Lung (tissue), 12 donors: ENCODE results near the gene MACROD1. TPM values are rescaled to one million over a fixed set of nuclear protein-coding genes. Genes with fewer than 3 reads are reported as not detected.

Experiments
- ATAC-seq: fragments of 200-7000 bp; cut with Tn5 transposase; one replicate; pipeline ENCODE4 v1.9.1; 2020; ENCODE audit warnings: moderate number of reproducible peaks; ENCODE audit not compliant: insufficient read depth, low FRiP score
- DNase-seq, 3 donors: peaks; one replicate each; pipeline ENCODE4 v3.0.0-alpha.2; 2013 to 2017
- H3K27ac ChIP-seq, 2 donors: one replicate each; pipeline ENCODE4 v1.5.1; 2013; ENCODE audit warnings: mild to moderate bottlenecking in 2 of 2, moderate library complexity in 2 of 2, control low read depth in 1 of 2, inconsistent platforms in 1 of 2, low read depth in 1 of 2, low read length in 1 of 2
- H3K27me3 ChIP-seq, 3 donors: one replicate each; pipeline ENCODE4 v1.5.1; 2013; ENCODE audit warnings: low read length in 2 of 3; ENCODE audit not compliant: control insufficient read depth in 3 of 3, insufficient read depth in 3 of 3
- H3K36me3 ChIP-seq, 4 donors: one replicate each; pipeline ENCODE4 v1.5.1; 2013; ENCODE audit warnings: low read length in 4 of 4, mild to moderate bottlenecking in 1 of 4, moderate library complexity in 1 of 4; ENCODE audit not compliant: control insufficient read depth in 4 of 4, insufficient read depth in 4 of 4
- H3K4me1 ChIP-seq, 5 donors: one replicate each; pipeline ENCODE4 v1.5.1; 2013; ENCODE audit warnings: low read length in 5 of 5, mild to moderate bottlenecking in 2 of 5, moderate library complexity in 1 of 5; ENCODE audit not compliant: control insufficient read depth in 5 of 5, insufficient read depth in 5 of 5
- H3K4me3 ChIP-seq: one replicate; pipeline ENCODE4 v1.5.1; 2013; ENCODE audit warnings: mild to moderate bottlenecking, control low read depth, moderate library complexity
- H3K9ac ChIP-seq, 2 donors: one replicate each; pipeline ENCODE4 v1.5.1; 2013; ENCODE audit warnings: low read length in 2 of 2, control low read depth in 1 of 2; ENCODE audit not compliant: insufficient read depth in 1 of 2
- H3K9me3 ChIP-seq, 4 donors: one replicate each; pipeline ENCODE4 v1.5.1; 2013; ENCODE audit warnings: low read length in 3 of 4, mild to moderate bottlenecking in 1 of 4, moderate library complexity in 1 of 4; ENCODE audit not compliant: control insufficient read depth in 4 of 4, insufficient read depth in 3 of 4
- WGBS, 2 donors: extraction: QIAGEN DNeasy Blood & Tissue Kit; methylation state at CpG; one replicate each; pipeline ENCODE4 v1.1.7; 2013; 5-methylcytosine and 5-hydroxymethylcytosine counted together
- polyA plus RNA-seq, 2 donors: library from polyadenylated mRNA; stranded (reverse); fragments of 200-250 nt; gene quantifications; one replicate each; pipeline ENCODE4 v1.2.1, GENCODE V29; 2013
- total RNA-seq, 2 donors: library from RNA; depleted of rRNA in 1 of 2; stranded (reverse); fragments of >200 nt in 1 of 2; gene quantifications; one replicate each; pipeline ENCODE4 v1.2.1, GENCODE V29; 2014 to 2021
- TF ChIP-seq, protein P1 (sequence below): IDR thresholded peaks from 2 replicates; pipeline ENCODE4 v1.5.1; 2012; ENCODE audit warnings: mild to moderate bottlenecking; ENCODE audit errors: control extremely low read depth, extremely low read depth
- donor health status: control.
- donor health status: control.
- donor health status: Bipolar disorder and iron deficiency.
- donor health status: healthy.
- donor health status: DM: yes; HTN: yes; CAD: no.

Gene MACROD1
- total and polyA plus RNA-seq, 4 donors = 9.9 to 70.0 (median 19.0) TPM

DNA sequence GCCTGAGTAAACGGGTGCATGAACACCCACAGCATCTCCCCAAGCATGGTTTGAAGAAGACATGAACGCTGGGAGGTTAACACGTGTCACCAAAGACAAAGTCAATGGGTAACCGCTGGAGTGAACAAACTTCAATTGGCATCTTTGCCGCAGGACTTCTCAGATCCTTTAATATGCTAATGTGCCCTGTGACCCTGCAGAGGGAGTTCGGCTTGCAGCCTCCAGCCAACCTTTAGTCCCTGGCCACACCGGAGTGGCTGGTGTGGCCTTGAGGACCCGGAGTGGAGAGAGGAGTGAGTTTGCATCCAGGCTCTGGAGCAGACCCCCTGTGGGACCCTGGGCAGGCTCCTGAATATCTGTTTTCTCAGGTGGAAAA lies 73.2 kb downstream of the MACROD1 start:
- Histone ChIP-seq H3K4me1 (peaks cover 0 to 31% (median 19%) of the 10 kb centered on the region in 5 donors), H3K36me3 (no peaks in the 10 kb centered on the region), H3K27ac (no peak overlapping the region), H3K9ac (no peak overlapping the region), H3K9me3 (no peaks in the 10 kb centered on the region), H3K4me3 (no peak overlapping the region), H3K27me3 (no peaks in the 10 kb centered on the region)
- 88 to 96% methylated on average over 8 of the region's 8 CpGs for WGBS, 2 donors
- ATAC-seq = no peak
- TF ChIP-seq, protein P1, sequence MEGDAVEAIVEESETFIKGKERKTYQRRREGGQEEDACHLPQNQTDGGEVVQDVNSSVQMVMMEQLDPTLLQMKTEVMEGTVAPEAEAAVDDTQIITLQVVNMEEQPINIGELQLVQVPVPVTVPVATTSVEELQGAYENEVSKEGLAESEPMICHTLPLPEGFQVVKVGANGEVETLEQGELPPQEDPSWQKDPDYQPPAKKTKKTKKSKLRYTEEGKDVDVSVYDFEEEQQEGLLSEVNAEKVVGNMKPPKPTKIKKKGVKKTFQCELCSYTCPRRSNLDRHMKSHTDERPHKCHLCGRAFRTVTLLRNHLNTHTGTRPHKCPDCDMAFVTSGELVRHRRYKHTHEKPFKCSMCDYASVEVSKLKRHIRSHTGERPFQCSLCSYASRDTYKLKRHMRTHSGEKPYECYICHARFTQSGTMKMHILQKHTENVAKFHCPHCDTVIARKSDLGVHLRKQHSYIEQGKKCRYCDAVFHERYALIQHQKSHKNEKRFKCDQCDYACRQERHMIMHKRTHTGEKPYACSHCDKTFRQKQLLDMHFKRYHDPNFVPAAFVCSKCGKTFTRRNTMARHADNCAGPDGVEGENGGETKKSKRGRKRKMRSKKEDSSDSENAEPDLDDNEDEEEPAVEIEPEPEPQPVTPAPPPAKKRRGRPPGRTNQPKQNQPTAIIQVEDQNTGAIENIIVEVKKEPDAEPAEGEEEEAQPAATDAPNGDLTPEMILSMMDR = no peak
- no peak for DNase-seq

DNA sequence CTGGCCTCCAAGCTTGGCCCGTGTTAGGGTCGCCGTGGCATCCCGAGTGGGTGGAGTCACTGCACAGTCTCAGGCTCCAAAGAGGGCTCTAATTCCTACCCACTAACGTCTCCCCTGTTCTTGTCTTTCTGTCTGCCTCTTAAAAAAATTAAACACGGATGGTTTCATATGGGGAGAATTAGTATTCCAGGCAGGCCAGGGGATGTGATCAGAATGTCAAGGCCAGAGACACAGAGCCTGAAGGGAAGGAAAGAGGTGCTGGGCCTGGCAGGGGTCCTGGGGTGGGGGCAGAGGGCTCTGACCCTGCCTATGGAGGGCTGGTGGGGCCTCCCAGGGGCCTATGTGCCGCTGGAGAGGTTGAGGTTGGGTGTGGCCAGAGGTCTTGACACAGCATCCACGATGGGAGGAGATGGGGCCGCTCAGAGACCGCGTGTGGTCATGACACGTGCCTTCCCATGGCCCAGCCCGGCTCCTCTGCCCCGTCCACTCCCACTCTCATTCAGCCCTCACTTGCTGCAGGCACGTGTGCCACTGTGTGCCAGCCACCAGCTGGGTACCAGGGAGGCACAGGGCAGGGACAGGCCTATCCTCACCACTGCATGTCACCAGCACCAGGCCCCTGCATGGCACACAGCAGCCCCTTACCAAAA lies 73.7 kb downstream of the MACROD1 start:
- Histone ChIP-seq H3K4me3 (no peak overlapping the region), H3K36me3 (no peaks in the 10 kb centered on the region), H3K9ac (no peak overlapping the region), H3K27ac (no peak overlapping the region), H3K27me3 (no peaks in the 10 kb centered on the region), H3K4me1 (peaks cover 0 to 31% (median 19%) of the 10 kb centered on the region in 5 donors), H3K9me3 (no peaks in the 10 kb centered on the region)
- DNase-seq (no peak), ATAC-seq (no peak)
- WGBS, 2 donors = 73 to 85% methylated on average over 15 of the region's 15 CpGs
- TF ChIP-seq, protein P1 = no peak

GRCh38 chr11:64090806-64091516 lies 75.0 kb downstream of the MACROD1 start:
- H3K4me1 ChIP-seq = peaks cover 0 to 32% (median 17%) of the 10 kb centered on the region in 5 donors
- H3K9me3 ChIP-seq = no peaks in the 10 kb centered on the region
- no peak for ATAC-seq
- TF ChIP-seq, protein P1 = no peak
- H3K36me3 ChIP-seq = no peaks in the 10 kb centered on the region
- H3K27me3 ChIP-seq = no peaks in the 10 kb centered on the region
- no peak overlapping the region for H3K9ac ChIP-seq
- DNase-seq = peak in 1 of 3 donors; percentile 73
- no peak overlapping the region for H3K27ac ChIP-seq
- 26 to 59% methylated on average over 11 of the region's 11 CpGs for WGBS, 2 donors
- H3K4me3 ChIP-seq = no peak overlapping the region
